SK-N-SH treated with all-trans-retinoic acid at 6 μM for 48 hours (cell line): ENCODE measurements around the gene ASS1.

ENCODE experiments used
- CSDC2 ChIP-seq: fragments of 250-450 bp; sonication (Bioruptor Pico); IDR thresholded peaks from 2 replicates; pipeline ENCODE4 v1.5.0; 2020; ENCODE audit warnings: mild to moderate bottlenecking, moderate library complexity
- OSR1 ChIP-seq: fragments of 250-450 bp; sonication (Bioruptor Pico); IDR thresholded peaks from 2 replicates; pipeline ENCODE4 v1.8.0; 2022; ENCODE audit warnings: moderate library complexity, mild to moderate bottlenecking, inconsistent platforms
- PATZ1 ChIP-seq: fragments of 250-450 bp; sonication (Bioruptor Pico); IDR thresholded peaks from 2 replicates; pipeline ENCODE4 v1.8.0; 2020; ENCODE audit warnings: mild to moderate bottlenecking, moderate library complexity, borderline replicate concordance
- SNAI2 ChIP-seq: fragments of 250-450 bp; sonication (Bioruptor Pico); IDR thresholded peaks from 2 replicates; pipeline ENCODE4 v1.5.0; 2020; ENCODE audit warnings: mild to moderate bottlenecking, moderate library complexity
- TCF4 ChIP-seq: fragments of 250-450 bp; sonication (Bioruptor Pico); IDR thresholded peaks from 2 replicates; pipeline ENCODE4 v1.8.0; 2021; ENCODE audit warnings: mild to moderate bottlenecking, moderate library complexity, borderline replicate concordance
- ZFP30 ChIP-seq: fragments of 450-650 bp; formaldehyde crosslinking; IDR thresholded peaks from 2 replicates; pipeline ENCODE4 v1.5.0; 2022; ENCODE audit warnings: mild to moderate bottlenecking, moderate library complexity

GRCh38 chr9:130417602-130418001, 27.2 kb upstream of the ASS1 start:
- TF ChIP-seq CSDC2 (CRISPR knock-in tag), result no peak
- no peak for TF ChIP-seq SNAI2
- no peak for TF ChIP-seq TCF4 (CRISPR knock-in tag)
- TF ChIP-seq OSR1 (CRISPR knock-in tag), result no peak
- no peak for TF ChIP-seq PATZ1 (CRISPR knock-in tag)
- TF ChIP-seq ZFP30 (CRISPR knock-in tag), result no peak
